Stimulated activated CD4-positive, alpha-beta T cell treated with anti-CD3 and anti-CD28 coated beads, Interleukin-1b, Interleukin-23, amount 100 ng/mL, for 48 hours (primary cell): ENCODE measurements around the gene PAPPA.

Experiments
- DNase-seq: peaks from one replicate; pipeline ENCODE4 v3.0.0-alpha.2; 2020

PAPPA gene, protein sequence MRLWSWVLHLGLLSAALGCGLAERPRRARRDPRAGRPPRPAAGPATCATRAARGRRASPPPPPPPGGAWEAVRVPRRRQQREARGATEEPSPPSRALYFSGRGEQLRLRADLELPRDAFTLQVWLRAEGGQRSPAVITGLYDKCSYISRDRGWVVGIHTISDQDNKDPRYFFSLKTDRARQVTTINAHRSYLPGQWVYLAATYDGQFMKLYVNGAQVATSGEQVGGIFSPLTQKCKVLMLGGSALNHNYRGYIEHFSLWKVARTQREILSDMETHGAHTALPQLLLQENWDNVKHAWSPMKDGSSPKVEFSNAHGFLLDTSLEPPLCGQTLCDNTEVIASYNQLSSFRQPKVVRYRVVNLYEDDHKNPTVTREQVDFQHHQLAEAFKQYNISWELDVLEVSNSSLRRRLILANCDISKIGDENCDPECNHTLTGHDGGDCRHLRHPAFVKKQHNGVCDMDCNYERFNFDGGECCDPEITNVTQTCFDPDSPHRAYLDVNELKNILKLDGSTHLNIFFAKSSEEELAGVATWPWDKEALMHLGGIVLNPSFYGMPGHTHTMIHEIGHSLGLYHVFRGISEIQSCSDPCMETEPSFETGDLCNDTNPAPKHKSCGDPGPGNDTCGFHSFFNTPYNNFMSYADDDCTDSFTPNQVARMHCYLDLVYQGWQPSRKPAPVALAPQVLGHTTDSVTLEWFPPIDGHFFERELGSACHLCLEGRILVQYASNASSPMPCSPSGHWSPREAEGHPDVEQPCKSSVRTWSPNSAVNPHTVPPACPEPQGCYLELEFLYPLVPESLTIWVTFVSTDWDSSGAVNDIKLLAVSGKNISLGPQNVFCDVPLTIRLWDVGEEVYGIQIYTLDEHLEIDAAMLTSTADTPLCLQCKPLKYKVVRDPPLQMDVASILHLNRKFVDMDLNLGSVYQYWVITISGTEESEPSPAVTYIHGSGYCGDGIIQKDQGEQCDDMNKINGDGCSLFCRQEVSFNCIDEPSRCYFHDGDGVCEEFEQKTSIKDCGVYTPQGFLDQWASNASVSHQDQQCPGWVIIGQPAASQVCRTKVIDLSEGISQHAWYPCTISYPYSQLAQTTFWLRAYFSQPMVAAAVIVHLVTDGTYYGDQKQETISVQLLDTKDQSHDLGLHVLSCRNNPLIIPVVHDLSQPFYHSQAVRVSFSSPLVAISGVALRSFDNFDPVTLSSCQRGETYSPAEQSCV (N-terminal part only)

DNA sequence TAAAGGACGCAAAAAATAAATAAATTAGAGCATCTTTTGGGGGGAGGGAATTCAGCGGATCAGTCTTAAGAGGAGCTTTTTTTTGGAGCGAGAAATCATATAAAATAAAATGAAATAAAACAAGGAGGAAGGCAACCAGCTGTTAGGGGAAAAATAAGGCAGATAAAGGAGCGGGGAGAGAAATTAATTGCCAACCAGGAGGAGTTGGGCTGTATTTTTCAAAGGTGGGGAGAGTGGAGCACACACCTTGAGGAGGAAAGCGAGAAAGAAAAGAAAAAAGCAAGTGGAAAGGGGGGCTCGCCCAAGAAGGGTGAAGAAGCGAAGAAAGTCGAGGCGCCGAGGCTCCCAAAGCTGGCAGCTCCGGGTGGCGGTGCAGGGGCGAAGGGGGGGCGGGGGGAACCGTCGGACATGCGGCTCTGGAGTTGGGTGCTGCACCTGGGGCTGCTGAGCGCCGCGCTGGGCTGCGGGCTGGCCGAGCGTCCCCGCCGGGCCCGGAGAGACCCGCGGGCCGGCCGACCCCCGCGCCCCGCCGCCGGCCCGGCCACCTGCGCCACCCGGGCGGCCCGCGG, at the start of gene PAPPA:
PAPPA (plus strand) TSS at position 27 of the 569 bp plus-strand sequence; CDS start at position 409, 382 bp downstream.
- no peak for DNase-seq

DNA sequence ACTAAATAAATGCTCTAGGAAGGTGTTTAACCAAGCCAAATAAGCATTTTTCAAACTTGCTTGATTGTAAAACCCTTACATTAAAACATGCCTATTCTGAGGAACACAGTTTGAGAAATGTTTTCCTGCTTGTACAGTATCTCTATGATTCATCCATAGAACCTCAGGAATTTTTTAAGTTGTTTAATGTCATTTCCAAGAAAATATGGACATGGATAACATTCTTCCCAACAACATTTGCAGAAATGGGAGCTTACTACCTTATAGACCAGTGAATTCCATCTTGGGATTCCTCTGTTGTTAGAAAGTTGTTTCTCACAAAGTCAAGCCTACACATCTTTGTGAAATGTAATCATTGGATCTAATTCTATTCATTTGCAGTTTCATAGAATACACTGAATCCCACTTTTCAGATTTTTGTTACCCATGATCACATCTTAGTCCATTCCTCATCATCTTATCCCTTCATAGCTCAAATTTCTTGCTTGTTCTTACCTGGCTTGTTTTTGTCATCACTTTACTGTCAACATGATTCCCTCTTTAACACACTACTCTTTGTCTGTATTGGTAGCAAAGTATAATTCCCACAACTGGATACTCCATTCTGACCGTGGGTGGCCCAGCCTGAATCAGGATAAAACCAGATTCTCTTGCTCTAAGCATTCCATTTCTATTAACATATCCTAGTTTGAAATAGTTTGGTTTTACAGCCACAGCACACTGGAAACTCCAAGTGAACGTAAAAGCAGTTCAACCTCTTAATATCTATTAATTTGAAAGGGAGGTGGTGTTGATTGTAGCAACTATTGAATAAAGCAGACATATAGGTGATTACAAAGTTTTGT, 49.4 kb upstream of the PAPPA start:
- DNase-seq, result no peak

DNA sequence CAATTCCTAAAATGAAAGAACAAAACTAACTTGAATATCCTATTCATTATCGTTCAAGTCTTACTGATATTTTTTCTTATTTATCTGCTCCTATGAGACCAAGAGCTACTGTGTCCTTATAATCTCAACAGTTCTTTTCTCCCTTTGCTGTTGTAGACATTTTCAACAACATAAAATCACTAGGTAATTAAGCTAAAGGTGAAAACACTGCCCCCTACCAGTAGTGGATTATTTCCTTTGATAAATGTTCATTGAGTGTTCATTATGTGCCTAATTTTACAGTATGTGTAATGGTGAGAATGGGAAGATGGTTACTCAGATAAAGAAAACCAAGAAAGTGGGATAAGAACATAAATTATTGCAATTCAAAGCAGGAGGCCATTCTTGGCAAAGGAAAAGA, 41.4 kb upstream of the PAPPA start:
- DNase-seq, result no peak

DNA sequence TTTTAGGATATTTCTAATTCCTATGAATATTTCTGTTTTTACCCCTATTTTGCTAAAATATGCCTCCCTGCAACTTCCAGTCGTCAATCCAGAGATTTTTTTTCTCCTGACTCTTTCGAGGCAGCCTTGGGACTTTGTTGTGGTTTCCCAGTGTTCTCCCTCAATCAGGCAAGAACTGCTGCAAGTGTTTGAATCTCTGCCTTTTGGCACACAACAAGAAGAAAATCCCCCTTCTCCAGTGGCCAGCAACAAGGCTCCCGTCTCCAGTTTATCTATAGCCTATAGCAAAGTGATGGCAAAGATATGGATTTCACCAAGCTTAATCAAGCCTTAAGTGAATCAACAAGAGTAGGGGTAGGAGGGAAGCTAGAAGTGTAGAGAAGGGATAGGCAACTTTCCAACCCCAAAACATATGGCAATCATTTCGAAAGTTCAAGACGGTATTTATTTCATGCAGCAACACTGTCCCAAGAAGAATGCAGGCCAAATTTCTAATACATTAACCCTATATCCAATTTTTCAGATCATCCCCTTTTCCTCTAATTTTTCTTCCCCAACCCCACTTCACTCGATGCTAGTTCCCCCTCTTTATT, 37.7 kb upstream of the PAPPA start:
- no peak for DNase-seq

DNA sequence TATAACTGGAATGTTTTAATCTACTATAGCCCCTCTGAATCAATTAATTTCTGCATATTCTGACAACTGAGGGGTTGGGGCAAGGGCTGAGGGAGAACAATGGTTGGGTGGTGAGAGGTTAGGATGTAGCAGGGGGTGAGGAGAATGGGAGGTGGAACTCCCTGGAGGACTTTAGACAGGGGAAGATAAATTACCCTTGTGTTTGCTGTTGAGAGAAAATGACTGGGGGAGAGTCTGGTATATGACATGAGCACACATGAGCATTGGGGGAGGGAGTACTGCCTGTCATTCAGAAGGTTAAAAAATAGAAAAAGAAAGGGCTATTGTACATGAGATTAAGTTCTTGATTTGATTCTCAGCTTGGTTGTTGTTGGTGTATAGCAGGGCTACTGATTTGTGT, 37.2 kb upstream of the PAPPA start:
- no peak for DNase-seq

DNA sequence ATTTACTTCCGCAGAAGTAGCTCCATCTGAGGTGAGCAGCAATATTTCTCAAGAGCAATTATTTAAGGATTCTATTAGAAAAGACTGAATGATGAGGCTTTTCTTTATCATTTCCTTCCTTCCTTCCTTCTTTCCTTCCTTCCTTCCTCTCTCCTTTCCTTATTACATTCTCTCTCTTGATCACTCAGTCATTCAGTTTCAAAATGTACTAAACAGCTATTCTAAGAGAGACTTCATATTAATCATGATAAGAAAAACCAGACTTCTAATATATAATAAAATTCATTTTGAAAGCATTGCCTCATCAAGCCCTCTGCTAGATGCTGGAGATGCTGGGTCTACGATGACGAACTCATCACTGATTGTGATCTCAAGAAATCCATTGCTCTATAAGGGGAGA, 30.4 kb upstream of the PAPPA start:
- DNase-seq, result no peak

DNA sequence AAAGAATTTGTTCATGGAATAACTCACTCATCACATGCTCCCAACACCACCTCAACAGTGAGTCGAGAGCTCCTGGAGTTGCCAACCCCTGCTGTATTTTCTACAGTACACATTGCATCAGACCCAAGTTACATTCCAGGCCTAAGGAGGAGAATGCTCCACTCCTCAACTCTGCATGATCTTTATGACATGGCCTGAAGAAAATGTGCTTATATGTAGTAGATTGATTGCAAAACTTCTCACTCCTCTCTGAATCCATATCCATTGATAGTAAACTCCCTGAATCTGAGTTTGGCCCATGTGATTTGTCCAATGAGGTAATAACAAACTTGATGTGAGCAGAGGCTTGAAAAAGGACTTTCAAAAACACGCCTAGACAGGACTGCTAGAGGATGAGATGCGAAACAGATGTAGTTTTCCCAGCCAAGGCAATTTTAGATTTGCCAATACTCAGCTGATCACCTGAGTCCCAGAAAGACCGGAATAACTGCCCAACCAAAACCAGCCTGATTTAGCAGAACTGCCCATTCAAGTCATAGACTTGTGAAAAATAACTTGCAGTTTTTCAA, 29.0 kb upstream of the PAPPA start:
- DNase-seq, result no peak

DNA sequence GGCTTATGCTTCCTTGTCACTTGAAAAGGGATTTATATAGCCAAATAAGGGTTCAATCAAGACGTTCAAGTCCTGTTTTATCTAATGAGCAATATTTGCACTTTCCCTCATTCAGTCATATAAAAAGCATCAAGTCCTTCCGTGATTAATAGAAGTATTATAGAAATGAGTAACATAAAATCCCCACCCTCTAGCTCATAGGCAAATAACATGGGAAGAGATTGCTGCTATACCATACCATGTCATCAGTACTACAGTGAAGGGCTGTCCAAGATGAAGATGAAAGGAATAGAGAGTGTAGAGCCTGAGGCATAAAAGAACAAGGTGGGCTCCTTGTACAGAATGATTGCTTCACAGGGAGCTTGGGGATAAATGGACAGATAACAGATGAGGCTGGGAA, 20.4 kb upstream of the PAPPA start:
- DNase-seq, result no peak

DNA sequence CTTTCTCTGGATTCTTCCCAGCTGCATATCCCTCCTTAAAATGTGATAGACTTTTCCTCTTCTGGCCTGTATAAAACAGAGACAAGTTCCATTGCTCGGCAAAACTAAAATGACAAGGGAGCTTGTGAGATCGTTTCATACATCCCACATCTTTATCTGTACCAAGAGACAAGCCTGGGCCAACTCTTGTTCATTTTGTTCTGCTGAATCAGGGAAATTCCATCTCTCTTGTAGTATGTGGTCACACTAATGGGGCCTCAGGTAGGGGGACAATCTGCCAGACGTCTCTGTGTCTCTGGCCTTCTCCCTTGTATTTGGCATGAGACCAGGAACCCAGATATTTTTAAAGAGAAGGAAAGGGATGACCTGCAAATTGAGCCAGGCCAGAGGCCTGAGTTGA, 18.6 kb upstream of the PAPPA start:
- no peak for DNase-seq

DNA sequence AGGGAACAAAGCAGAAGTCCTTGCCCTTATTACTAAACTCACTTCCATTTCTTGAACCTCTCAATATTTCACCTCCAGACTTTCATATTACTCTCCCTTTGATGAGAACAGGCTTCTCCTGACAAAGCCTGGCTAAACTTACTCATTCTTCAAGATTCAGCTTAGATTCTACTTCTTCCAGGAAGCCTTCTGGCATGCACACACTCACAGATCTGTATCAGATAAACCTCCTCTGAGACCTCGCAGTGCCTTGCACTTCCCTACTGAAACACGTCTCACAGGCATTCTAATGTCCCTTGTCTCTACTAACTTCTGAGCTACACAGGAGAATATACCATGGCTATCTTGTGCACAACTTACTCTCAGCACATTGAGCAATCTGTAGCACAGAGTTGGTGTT, 16.6 kb upstream of the PAPPA start:
- no peak for DNase-seq

DNA sequence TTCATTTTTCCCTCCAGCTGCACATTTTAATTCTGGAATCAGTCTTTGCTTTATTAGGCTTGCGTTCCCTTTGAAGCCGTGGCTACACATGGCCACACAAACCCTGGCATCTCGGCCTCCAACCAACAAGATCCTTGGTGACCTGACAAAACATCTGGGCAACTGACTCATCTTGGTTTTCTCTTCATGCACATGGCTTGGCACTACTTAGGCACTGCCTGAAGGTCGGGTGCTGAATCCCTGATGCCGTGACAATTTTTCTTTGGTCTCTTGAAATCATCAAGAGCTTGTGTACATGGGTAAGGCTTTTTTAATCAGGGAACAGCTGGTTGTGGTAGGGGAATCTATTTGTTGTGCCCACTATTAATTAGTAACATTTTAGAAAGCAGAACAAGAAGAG, 16.0 kb upstream of the PAPPA start:
- no peak for DNase-seq

DNA sequence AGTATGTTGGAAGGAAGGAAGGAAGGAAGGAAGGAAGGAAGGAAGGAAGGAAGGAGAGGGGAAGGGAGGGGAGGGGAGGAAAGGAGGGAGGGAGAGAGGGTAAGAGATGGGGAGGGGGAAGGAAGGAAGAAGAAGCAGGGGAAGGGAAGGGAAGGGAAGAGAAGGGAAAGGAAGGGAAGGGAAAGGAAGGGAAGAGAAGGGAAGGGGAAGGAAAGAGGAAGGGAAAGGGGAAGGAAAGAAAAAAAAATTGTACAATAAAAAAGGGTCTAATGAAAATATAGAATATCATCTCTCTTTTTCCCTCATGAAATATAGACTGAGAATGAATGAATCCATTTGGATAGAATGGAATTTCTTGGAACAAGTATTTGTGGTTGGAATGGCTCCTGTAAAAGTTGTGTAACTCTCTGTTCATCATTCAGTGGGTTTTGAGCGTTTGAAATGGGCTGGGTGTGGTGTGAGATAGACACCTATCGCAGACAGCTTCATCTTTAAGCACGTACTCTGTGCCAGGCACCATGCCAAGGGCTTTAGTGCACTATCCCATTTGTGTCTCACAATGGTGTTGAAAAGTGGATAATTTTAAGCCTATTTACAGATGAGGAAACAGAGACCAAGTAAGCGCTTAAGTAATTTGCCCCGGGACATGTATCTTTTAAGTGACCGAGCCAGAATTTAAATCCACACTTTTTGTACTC, 11.6 kb upstream of the PAPPA start:
- no peak for DNase-seq

DNA sequence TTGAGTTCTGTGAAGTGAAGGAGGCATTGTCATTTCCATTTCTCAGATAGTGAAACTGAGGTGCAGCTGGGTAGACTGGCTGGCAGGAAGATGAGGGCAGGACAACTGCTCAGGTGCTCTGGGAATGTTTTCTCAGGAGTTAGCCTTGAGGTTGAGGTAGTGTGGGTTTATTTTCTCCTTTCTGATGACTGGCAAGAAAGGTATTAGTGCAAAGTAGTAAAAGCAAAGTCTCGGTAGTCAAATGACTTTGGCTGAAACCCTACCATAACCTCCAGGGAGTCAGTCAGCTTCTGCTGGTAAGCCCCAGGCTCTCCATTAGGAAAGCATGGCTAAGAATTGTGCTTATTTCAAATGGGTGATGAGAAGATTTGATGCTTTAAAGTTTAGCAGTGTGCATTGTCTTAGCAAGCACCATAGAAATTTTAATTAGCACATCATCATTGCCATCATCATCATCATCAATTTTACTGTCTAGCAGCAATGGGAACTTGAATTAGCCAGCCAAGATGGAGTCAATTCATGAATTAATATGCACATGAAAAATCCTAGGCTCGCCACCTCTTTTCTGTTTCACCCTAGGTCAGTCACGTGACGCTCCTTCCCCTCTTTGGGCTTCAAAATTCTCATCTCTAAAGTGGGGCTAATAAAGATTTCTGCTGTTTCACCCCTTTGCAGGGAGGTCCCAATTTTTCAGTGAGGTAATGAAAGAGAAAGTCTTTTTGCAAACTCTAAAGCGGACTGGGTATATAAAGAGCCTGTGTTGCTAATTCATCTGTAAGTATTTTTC, 10.7 kb upstream of the PAPPA start:
- no peak for DNase-seq

DNA sequence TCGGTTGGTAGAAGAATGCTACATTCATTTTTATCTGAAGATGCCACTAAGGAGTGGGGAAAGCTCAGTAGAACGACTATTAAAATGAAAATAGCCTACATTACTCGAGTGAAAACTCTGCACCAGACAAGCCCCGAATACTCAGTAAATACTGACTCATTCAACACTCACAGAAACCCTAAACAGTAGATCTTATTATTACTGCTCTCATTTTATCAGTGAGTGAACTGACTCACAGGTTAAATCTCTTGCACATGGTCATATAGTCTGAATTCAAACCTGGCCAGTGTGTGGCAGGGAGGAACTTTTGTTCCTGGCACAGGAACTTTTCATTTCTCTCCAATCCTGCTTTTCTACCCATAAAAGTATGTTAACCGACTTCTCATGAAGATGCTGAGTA, 9.6 kb upstream of the PAPPA start:
- DNase-seq, result no peak

DNA sequence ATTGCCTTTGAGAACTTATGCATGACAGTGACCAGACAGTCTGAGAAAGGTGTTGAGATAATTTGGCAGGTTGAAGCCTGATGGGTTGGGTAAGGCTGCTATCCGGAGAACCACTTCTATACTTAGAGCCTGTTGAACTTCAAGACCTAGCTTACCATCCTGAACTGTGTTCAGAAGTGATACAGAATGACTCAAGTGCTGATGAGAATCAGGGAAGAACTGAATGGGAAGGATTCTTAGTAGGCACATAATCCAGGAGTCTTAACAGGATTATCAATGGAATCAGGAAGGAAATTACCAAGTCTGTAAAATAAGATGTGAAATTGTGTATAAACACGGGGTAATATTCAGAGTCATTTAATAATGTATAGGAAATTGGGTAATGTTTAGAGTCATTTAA, 9.0 kb upstream of the PAPPA start:
- no peak for DNase-seq

DNA sequence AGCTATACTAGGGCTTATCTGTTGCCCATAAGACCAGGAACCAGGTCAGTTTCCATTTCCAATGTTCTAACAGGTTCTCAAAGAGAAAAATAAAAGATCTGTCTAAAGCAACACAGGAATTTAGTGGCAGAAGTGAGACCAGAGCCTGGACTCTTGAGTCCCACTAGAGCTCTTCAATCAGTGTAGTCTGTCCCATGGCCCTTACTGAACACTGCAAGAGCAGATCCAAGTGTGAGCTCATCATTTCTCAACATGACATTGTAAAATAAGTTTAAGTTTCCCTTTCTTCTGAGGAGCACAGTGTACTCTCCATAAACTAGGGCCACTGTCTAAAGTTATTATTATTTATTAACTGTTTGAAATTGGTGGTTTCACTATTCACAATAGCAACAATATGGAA, 8.6 kb upstream of the PAPPA start:
- no peak for DNase-seq

DNA sequence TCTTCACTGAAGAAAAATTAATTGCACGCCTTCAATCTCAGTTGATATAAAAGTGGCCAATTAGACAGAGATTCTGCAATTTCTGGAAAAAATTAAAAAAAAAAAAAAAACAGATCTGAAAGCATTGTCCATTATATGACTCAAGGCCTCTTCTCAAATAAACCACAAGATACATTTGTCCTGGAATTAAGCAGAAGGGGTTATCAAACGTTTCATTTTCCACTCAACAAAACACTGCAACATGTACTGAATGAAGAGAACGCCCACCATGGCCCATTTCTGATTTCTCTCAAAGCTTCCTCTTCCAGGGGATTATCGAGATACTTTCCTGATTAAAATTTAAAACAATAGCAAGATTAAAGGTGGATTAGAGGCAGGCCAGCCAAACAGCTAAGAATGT, 5.8 kb upstream of the PAPPA start:
- DNase-seq, result no peak

DNA sequence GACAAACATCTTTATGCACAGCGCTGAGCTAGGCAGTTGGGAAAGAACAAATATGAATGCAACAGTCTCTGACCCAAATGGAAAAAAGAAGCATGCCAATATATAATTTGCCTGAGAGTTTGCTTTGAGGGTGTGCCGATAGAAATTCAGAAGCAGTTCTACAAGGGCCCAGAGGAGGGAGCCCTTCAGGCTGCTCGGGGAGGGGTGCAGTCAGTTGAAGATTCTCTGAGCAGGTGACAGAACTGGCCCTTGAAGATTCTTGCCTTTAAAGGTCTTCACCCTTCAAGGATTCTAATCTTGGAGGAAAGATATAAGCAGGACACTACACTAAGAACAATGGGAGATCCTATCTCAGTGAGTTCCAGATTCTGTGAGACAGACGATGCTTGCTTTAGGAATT, 3.7 kb upstream of the PAPPA start:
- DNase-seq, result no peak

DNA sequence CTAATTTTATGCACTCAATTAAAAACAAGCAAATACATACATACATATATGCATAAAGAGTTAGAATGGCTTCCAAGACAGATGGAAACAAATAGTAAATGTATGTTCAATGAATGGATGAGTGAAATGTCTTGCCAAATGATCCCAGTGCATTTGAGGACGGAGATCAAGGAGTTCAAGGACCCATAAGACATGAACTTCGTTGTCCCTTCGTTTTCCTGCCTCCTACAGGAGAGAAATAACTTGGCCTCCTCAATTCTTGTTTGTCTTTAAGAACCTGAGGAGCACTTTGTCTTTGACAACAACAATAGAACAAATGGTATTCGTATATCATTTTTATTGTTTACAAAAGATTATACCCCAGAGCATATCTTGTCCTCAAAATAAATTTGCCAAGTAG, 2.4 kb upstream of the PAPPA start:
- no peak for DNase-seq

DNA sequence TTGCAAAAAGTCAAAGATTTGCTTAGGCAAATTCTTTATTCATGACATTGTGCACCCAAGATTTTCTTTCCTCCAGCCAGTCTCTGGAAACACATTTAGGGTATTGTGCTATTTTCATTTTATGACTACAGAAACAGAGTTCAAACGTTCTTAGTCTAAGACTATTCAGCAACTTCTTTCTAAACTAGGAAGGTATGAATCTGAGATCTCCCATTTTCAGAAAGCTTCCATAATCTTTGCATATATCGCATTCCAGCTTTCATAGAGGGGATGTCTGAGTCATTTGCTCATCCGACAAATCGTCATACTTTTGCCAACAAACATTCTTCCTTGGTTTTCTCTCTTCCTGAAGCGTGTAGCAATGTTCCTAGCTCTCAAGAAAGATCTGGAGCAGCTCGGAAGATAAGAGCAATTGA, 1.6 kb upstream of the PAPPA start:
- no peak for DNase-seq
